ENCODE data around the gene PNPLA1.

DNA sequence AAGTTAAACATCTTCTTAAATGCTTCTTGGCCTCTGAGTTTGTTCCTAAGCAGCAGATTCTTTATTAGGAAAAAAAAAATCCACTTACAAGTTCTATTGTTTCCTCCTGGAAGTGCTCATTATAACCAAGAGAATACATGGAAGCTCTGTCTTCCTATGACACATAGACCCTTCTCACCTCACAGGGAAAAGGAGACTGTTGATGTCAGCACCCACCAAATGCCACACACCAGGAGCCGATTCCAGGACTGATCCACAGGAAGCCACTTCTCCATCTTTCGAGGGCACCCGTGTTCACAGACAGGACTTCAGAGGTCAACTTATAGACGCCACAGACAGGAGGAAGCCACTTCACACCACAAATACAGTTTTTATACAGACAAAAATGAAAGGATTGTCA is 80.2 kb downstream of the PNPLA1 start:
- TF ChIP-seq GATA3 (IDR thresholded peaks at IDR 0.05; ENCODE audit: low read depth, low read length) = no peak
- TF ChIP-seq GATA2 (IDR thresholded peaks at IDR 0.05; ENCODE audit: low read depth, low read length) = no peak

All from SH-SY5Y (cell line).